IPS-18a (cell line): ENCODE measurements around the gene MSTO1.
"Not testable (repeated sequence)": the region's sequence is repeated elsewhere in the genome, so short reads cannot be mapped to it uniquely, and the experiment has no call there.

Experiments used
- H3K27ac ChIP-seq: one replicate; pipeline ENCODE4 v1.5.1; 2013; ENCODE audit warnings: low read length
- H3K27me3 ChIP-seq: one replicate; pipeline ENCODE4 v1.6.1; 2013; ENCODE audit warnings: mild to moderate bottlenecking, low read length; ENCODE audit not compliant: control insufficient read depth, insufficient read depth
- H3K36me3 ChIP-seq: one replicate; pipeline ENCODE4 v1.6.1; 2013; ENCODE audit warnings: low read depth, low read length; ENCODE audit not compliant: control insufficient read depth
- H3K4me1 ChIP-seq: one replicate; pipeline ENCODE4 v1.6.1; 2013; ENCODE audit warnings: low read depth, low read length; ENCODE audit not compliant: control insufficient read depth
- H3K4me3 ChIP-seq: one replicate; pipeline ENCODE4 v1.5.1; 2013; ENCODE audit warnings: low read length
- H3K9ac ChIP-seq: one replicate; pipeline ENCODE4 v1.6.1; 2013; ENCODE audit warnings: mild to moderate bottlenecking, low read length, moderate library complexity
- H3K9me3 ChIP-seq: one replicate; pipeline ENCODE4 v1.6.1; 2013; ENCODE audit warnings: low read depth, low read length; ENCODE audit not compliant: control insufficient read depth

The MSTO1 gene

GRCh38 chr1:155590516-155591247 lies 19.3 kb upstream of the MSTO1 start:
- not testable (repeated sequence) for H3K9ac ChIP-seq, H3K4me1 ChIP-seq, H3K9me3 ChIP-seq, H3K27me3 ChIP-seq, H3K36me3 ChIP-seq, H3K27ac ChIP-seq, H3K4me3 ChIP-seq

- Histone ChIP-seq H3K27me3 (no peaks in the 10 kb centered on the region), H3K36me3 (no peaks in the 10 kb centered on the region), H3K4me3 (no peak overlapping the region), H3K9ac (no peak overlapping the region), H3K4me1 (no peaks in the 10 kb centered on the region), H3K9me3 (no peaks in the 10 kb centered on the region), H3K27ac (no peak overlapping the region)
Observed at GRCh38 chr1:155591770-155592169, 18.2 kb upstream of the MSTO1 start.

GRCh38 chr1:155595877-155596474 lies 14.0 kb upstream of the MSTO1 start:
- not testable (repeated sequence) for H3K27ac ChIP-seq, H3K4me1 ChIP-seq, H3K4me3 ChIP-seq, H3K27me3 ChIP-seq, H3K36me3 ChIP-seq, H3K9ac ChIP-seq, H3K9me3 ChIP-seq

- Histone ChIP-seq H3K36me3 (no peaks in the 10 kb centered on the region), H3K27ac (no peak overlapping the region), H3K4me3 (no peak overlapping the region), H3K9me3 (no peaks in the 10 kb centered on the region), H3K9ac (no peak overlapping the region), H3K27me3 (no peaks in the 10 kb centered on the region), H3K4me1 (peaks cover 5% of the 10 kb centered on the region)
Observed at GRCh38 chr1:155596864-155597263, 13.2 kb upstream of the MSTO1 start.

GRCh38 chr1:155598842-155599331 lies 11.1 kb upstream of the MSTO1 start:
- H3K27ac ChIP-seq, result no peak overlapping the region
- H3K27me3 ChIP-seq, result no peaks in the 10 kb centered on the region
- H3K4me1 ChIP-seq, result peaks cover 5% of the 10 kb centered on the region
- H3K9me3 ChIP-seq, result no peaks in the 10 kb centered on the region
- no peak overlapping the region for H3K9ac ChIP-seq
- no peaks in the 10 kb centered on the region for H3K36me3 ChIP-seq
- peak overlapping the region; percentile 18 for H3K4me3 ChIP-seq

GRCh38 chr1:155599828-155600572 lies 10.0 kb upstream of the MSTO1 start:
- not testable (repeated sequence) for H3K36me3 ChIP-seq, H3K27me3 ChIP-seq, H3K9ac ChIP-seq, H3K9me3 ChIP-seq, H3K4me3 ChIP-seq, H3K27ac ChIP-seq, H3K4me1 ChIP-seq

- Histone ChIP-seq H3K27me3 (no peaks in the 10 kb centered on the region), H3K4me1 (no peaks in the 10 kb centered on the region), H3K9ac (no peak overlapping the region), H3K4me3 (no peak overlapping the region), H3K9me3 (no peaks in the 10 kb centered on the region), H3K36me3 (peaks cover 7% of the 10 kb centered on the region), H3K27ac (no peak overlapping the region)
Observed at GRCh38 chr1:155607708-155608107, 2.3 kb upstream of the MSTO1 start.

- H3K9me3 ChIP-seq, result no peaks in the 10 kb centered on the region
- no peaks in the 10 kb centered on the region for H3K4me1 ChIP-seq
- no peak overlapping the region for H3K4me3 ChIP-seq
- H3K27me3 ChIP-seq, result no peaks in the 10 kb centered on the region
- H3K9ac ChIP-seq, result no peak overlapping the region
- H3K36me3 ChIP-seq, result peaks cover 11% of the 10 kb centered on the region
- no peak overlapping the region for H3K27ac ChIP-seq
Observed at GRCh38 chr1:155608888-155609225, 1.2 kb upstream of the MSTO1 start.

GRCh38 chr1:155610257-155610647 lies 234 bp downstream of the MSTO1 start:
- not testable (repeated sequence) for H3K9ac ChIP-seq, H3K4me1 ChIP-seq, H3K27ac ChIP-seq, H3K27me3 ChIP-seq, H3K9me3 ChIP-seq
- Histone ChIP-seq H3K4me3 (peak overlapping the region; percentile 81), H3K36me3 (peaks cover 11% of the 10 kb centered on the region)

GRCh38 chr1:155613226-155613625 lies 3.2 kb downstream of the MSTO1 start:
- not testable (repeated sequence) for H3K4me3 ChIP-seq, H3K27me3 ChIP-seq, H3K9me3 ChIP-seq, H3K9ac ChIP-seq, H3K4me1 ChIP-seq, H3K27ac ChIP-seq
- peaks cover 11% of the 10 kb centered on the region for H3K36me3 ChIP-seq

GRCh38 chr1:155622191-155622590 lies 12.2 kb downstream of the MSTO1 start:
- Histone ChIP-seq H3K4me1 (no peaks in the 10 kb centered on the region), H3K27me3 (no peaks in the 10 kb centered on the region), H3K36me3 (no peaks in the 10 kb centered on the region), H3K4me3 (no peak overlapping the region), H3K9ac (no peak overlapping the region), H3K9me3 (no peaks in the 10 kb centered on the region), H3K27ac (no peak overlapping the region)

- no peaks in the 10 kb centered on the region for H3K27me3 ChIP-seq
- H3K36me3 ChIP-seq, result no peaks in the 10 kb centered on the region
- no peaks in the 10 kb centered on the region for H3K4me1 ChIP-seq
- H3K9ac ChIP-seq, result no peak overlapping the region
- no peaks in the 10 kb centered on the region for H3K9me3 ChIP-seq
- H3K27ac ChIP-seq, result no peak overlapping the region
- no peak overlapping the region for H3K4me3 ChIP-seq
Observed at GRCh38 chr1:155623357-155623756, 13.3 kb downstream of the MSTO1 start.
